SK-N-MC (cell line): ENCODE measurements around the gene HIF1A.

Experiments used
- DNase-seq: peaks from one replicate; pipeline ENCODE4 v3.0.0-alpha.2; 2011; ENCODE audit warnings: low read depth, low spot score
- H3K27ac ChIP-seq: fragments of 200-600 bp; sonication (generic); 2 replicates; pipeline ENCODE4 v1.5.1; 2016; ENCODE audit warnings: mixed run types
- H3K36me3 ChIP-seq: fragments of 200-600 bp; sonication (generic); 2 replicates; pipeline ENCODE4 v1.6.1; 2017; ENCODE audit warnings: antibody characterized with exemption, low read length, mixed read lengths; ENCODE audit not compliant: insufficient read depth
- H3K4me3 ChIP-seq: fragments of 200-600 bp; sonication (generic); 2 replicates; pipeline ENCODE4 v1.5.1; 2016
- H3K9ac ChIP-seq: fragments of 200-600 bp; sonication (generic); 2 replicates; pipeline ENCODE4 v1.8.0; 2017; ENCODE audit warnings: mixed run types, mixed read lengths; ENCODE audit not compliant: insufficient read length
- H3K9me3 ChIP-seq: fragments of 200-600 bp; sonication (generic); 2 replicates; pipeline ENCODE4 v1.6.1; 2017; ENCODE audit warnings: low read depth, mild to moderate bottlenecking, antibody characterized with exemption, low read length, moderate library complexity, mixed read lengths
- EZH2 ChIP-seq: fragments of 200-600 bp; sonication (generic); IDR thresholded peaks from one replicate; pipeline ENCODE4 v1.6.1; 2017; ENCODE audit warnings: antibody characterized with exemption
- FOXP2 ChIP-seq: optimal IDR thresholded peaks from 2 replicates; pipeline ENCODE3; 2011; ENCODE audit warnings: mild to moderate bottlenecking, moderate library complexity; ENCODE audit not compliant: insufficient read depth; ENCODE audit errors: extremely low read length, control extremely low read depth
- POLR2AphosphoS5 ChIP-seq: IDR thresholded peaks from 2 replicates; pipeline ENCODE4 v1.6.1; 2012; ENCODE audit warnings: mild to moderate bottlenecking, low read depth, low read length, borderline replicate concordance

Gene HIF1A

GRCh38 chr14:61683108-61683507 lies 12.2 kb upstream of the HIF1A start:
- no peak overlapping the region for H3K9ac ChIP-seq
- no peak overlapping the region for H3K4me3 ChIP-seq
- H3K9me3 ChIP-seq = no peaks in the 10 kb centered on the region
- no peak overlapping the region for H3K27ac ChIP-seq
- TF ChIP-seq EZH2 = no peak
- no peak for TF ChIP-seq FOXP2
- TF ChIP-seq POLR2AphosphoS5 = no peak
- no peak for DNase-seq
- no peaks in the 10 kb centered on the region for H3K36me3 ChIP-seq

GRCh38 chr14:61690039-61690438 lies 5.3 kb upstream of the HIF1A start:
- Histone ChIP-seq H3K27ac (no peak overlapping the region), H3K9ac (no peak overlapping the region), H3K9me3 (no peaks in the 10 kb centered on the region), H3K36me3 (no peaks in the 10 kb centered on the region), H3K4me3 (no peak overlapping the region)
- TF ChIP-seq EZH2 (no peak), POLR2AphosphoS5 (no peak), FOXP2 (no peak)
- no peak for DNase-seq

- Histone ChIP-seq H3K4me3 (no peak overlapping the region), H3K36me3 (no peaks in the 10 kb centered on the region), H3K9ac (no peak overlapping the region), H3K27ac (no peak overlapping the region), H3K9me3 (no peaks in the 10 kb centered on the region)
- no peak for DNase-seq
- TF ChIP-seq EZH2 (no peak), FOXP2 (no peak), POLR2AphosphoS5 (no peak)
These were observed 4.3 kb upstream of the HIF1A start for GRCh38 chr14:61690982-61691381.

DNA sequence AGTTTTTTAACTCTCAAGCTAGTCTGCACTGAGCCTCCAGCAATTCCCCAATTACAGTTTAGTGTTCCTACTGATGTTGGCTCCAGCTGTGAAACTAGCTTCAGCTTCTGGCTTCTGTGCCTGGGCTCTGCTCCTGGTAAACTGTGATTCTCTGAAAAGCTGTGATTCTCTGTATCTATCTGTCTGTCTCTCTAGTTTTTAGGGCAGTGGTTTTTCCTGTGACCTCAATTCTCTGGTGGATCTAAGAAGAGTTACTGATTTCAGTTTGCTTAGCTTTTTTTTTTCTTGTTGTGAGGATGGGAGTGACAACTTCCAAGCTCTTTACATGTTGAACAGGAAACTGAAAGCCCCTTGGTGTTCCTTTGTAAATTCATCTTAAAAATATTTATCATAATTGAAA lies 3.8 kb upstream of the HIF1A start:
- Histone ChIP-seq H3K36me3 (no peaks in the 10 kb centered on the region), H3K27ac (no peak overlapping the region), H3K4me3 (no peak overlapping the region), H3K9me3 (no peaks in the 10 kb centered on the region), H3K9ac (no peak overlapping the region)
- DNase-seq = no peak
- TF ChIP-seq EZH2 (no peak), FOXP2 (no peak), POLR2AphosphoS5 (no peak)

DNA sequence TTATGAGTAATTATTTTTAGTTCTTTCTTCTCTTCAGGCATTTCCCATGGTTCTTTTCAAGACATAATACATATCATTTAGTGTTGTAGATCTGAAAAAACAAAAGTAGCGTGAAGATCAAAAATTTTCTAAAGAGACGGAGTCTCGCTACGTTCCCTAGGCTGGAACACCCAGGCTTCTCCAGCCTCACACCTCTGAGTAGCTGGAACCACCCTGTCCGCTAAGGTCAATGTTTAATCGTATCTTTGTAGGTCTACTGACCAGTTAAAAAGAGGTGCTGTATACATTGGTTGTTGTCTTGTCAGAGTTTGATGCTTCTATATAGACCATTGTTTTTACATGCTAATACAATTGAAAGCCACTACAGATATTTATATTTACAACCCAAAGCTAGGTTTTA lies 1.3 kb upstream of the HIF1A start:
- TF ChIP-seq EZH2 = no peak
- no peak for TF ChIP-seq POLR2AphosphoS5
- no peak overlapping the region for H3K27ac ChIP-seq
- H3K4me3 ChIP-seq = no peak overlapping the region; the same call in 1 of the 2 replicates
- no peaks in the 10 kb centered on the region for H3K9me3 ChIP-seq
- H3K36me3 ChIP-seq = no peaks in the 10 kb centered on the region
- H3K9ac ChIP-seq = no peak overlapping the region
- DNase-seq = no peak

- peaks cover 9% of the 10 kb centered on the region; the same call in 1 of the 2 replicates for H3K36me3 ChIP-seq
- peak overlapping the region; percentile 92 for H3K9ac ChIP-seq
- TF ChIP-seq FOXP2 (no peak), EZH2 (no peak), POLR2AphosphoS5 (no peak)
- peak overlapping the region; percentile 70; the same call in 1 of the 2 replicates for H3K27ac ChIP-seq
- no peaks in the 10 kb centered on the region for H3K9me3 ChIP-seq
- peak overlapping the region; percentile 98 for H3K4me3 ChIP-seq
- DNase-seq = no peak
These were observed 598 bp downstream of the HIF1A start for GRCh38 chr14:61695695-61696527.

- peak overlapping the region; percentile 92 for H3K9ac ChIP-seq
- no peak for DNase-seq
- no peak for TF ChIP-seq FOXP2
- no peak for TF ChIP-seq EZH2
- no peak for TF ChIP-seq POLR2AphosphoS5
- H3K4me3 ChIP-seq = peak overlapping the region; percentile 98
- H3K27ac ChIP-seq = no peak overlapping the region
- no peaks in the 10 kb centered on the region for H3K9me3 ChIP-seq
- H3K36me3 ChIP-seq = peaks cover 9% of the 10 kb centered on the region; the same call in 1 of the 2 replicates
These were observed 1.5 kb downstream of the HIF1A start for GRCh38 chr14:61696753-61697318.

DNA sequence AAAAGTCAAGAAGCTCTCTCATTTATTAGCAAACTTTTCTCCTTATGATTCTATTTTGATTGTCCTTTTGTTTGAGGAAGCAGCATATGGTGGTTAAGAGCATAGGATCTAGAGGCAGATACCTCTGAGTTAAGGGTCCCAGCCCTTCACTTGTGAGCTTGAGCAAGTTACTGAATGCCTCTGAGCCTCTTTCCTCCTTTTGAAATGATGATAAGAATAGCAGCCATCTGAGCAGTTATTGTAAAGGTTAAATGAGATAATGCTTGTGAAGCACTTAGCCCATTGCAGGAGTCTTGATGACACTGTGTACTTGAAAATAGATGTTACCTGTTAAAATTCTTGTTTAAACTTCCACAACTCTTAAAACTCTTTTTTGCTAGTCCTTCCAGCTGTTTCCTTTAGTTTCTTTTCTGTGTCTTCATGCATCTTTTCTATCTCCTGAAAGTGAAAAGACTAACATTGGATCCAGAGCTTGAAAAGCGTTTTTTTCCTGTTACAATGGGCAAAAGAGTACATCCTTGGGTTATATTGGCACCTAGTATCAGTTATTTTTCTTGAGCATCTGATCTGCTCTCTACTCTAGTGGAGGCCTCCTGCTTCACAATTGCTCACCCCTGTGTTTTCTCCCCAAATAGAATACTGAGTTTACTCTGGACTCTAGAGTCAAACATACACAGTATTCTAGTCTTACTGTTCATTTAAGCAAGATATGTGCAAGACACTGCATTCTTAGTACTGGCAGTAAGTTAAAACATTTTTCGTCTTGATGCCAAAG lies 3.1 kb downstream of the HIF1A start:
- DNase-seq = no peak
- H3K36me3 ChIP-seq = peaks cover 9% of the 10 kb centered on the region; the same call in 1 of the 2 replicates

More for the DNA sequence above, 3.1 kb downstream of the HIF1A start:
- Histone ChIP-seq H3K9ac (no peak overlapping the region), H3K9me3 (no peaks in the 10 kb centered on the region), H3K4me3 (peak overlapping the region; percentile 98), H3K27ac (no peak overlapping the region)
- TF ChIP-seq FOXP2 (no peak), POLR2AphosphoS5 (no peak), EZH2 (no peak)
